H1 (cell line): ENCODE measurements around the gene DPM2. TPM values are rescaled to one million over a fixed set of nuclear protein-coding genes. Genes with fewer than 3 reads are reported as not detected.
A peak's percentile ranks its signal among the peaks of the same experiment; 100 is the strongest.

Source experiments
- CTCF ChIA-PET: fragments of 300-600 bp; sonication (Branson Sonifier 250); formaldehyde crosslinking; loops from one replicate; lab custom pipeline; 2021; ENCODE audit not compliant: partially characterized antibody; lab: Charles Lee
- POLR2A ChIA-PET: fragments of 300-600 bp; sonication (Branson Sonifier 250); formaldehyde crosslinking; loops from one replicate; lab custom pipeline; 2021; ENCODE audit warnings: inconsistent platforms; ENCODE audit not compliant: partially characterized antibody; lab: Charles Lee
- DNase-seq, 2 experiments: peaks; one replicate each; pipeline versions ENCODE4 v3.0.0 to v3.0.0-alpha.2; 2010 to 2022; ENCODE audit warnings: low spot score in 2 of 2, low read depth in 1 of 2, mixed read lengths in 1 of 2
- FAIRE-seq: peaks from 2 replicates; lab custom pipeline; 2011; peaks lifted over from hg19 to GRCh38; lab: Jason Lieb, UNC
- H2AFZ ChIP-seq: 2 replicates; pipeline ENCODE4 v1.8.1; 2012; ENCODE audit warnings: low read length, inconsistent platforms
- H2AK5ac ChIP-seq: 2 replicates; pipeline ENCODE4 v1.6.1; 2013; ENCODE audit warnings: low read depth, low read length
- H2BK120ac ChIP-seq: replicated peaks from 2 replicates; pipeline ENCODE3; 2013; ENCODE audit warnings: low read depth, low read length, inconsistent platforms
- H2BK12ac ChIP-seq: 2 replicates; pipeline ENCODE4 v1.6.1; 2013; ENCODE audit warnings: low read depth, low read length
- H2BK15ac ChIP-seq: 2 replicates; pipeline ENCODE4 v1.6.1; 2013; ENCODE audit warnings: low read length
- H2BK20ac ChIP-seq: 2 replicates; pipeline ENCODE4 v1.6.1; 2013; ENCODE audit warnings: low read length
- H2BK5ac ChIP-seq: 2 replicates; pipeline ENCODE4 v1.6.1; 2013; ENCODE audit warnings: low read depth, low read length
- H3K14ac ChIP-seq: 2 replicates; pipeline ENCODE4 v1.6.1; 2013; ENCODE audit warnings: inconsistent platforms; ENCODE audit not compliant: insufficient read length
- H3K18ac ChIP-seq: 2 replicates; pipeline ENCODE4 v1.6.1; 2013; ENCODE audit warnings: low read length; ENCODE audit errors: extremely low read depth
- H3K23ac ChIP-seq: 2 replicates; pipeline ENCODE4 v1.6.1; 2013; ENCODE audit warnings: inconsistent platforms; ENCODE audit not compliant: insufficient read length
- H3K23me2 ChIP-seq: 2 replicates; pipeline ENCODE4 v1.6.1; 2013; ENCODE audit warnings: low read depth, low read length
- H3K27ac ChIP-seq: 2 replicates; pipeline ENCODE4 v1.6.1; 2011; ENCODE audit warnings: low read depth, low read length, inconsistent platforms
- H3K27me3 ChIP-seq, 4 experiments: replicated peaks in 1 of 4; 1 replicate in 1 of 4; 2 replicates in 3 of 4; pipeline versions ENCODE4 v1.6.1 to v1.8.1; 2011 to 2013; ENCODE audit warnings: low read length in 3 of 4, mild to moderate bottlenecking in 3 of 4, inconsistent platforms in 2 of 4, mixed read lengths in 2 of 4, moderate library complexity in 1 of 4; ENCODE audit not compliant: control insufficient read depth in 3 of 4, insufficient read depth in 3 of 4; ENCODE audit errors: extremely low read depth in 1 of 4
- H3K36me3 ChIP-seq, 4 experiments: 2 replicates each; pipeline versions ENCODE4 v1.6.1 to v1.8.1; 2011 to 2013; ENCODE audit warnings: mild to moderate bottlenecking in 4 of 4, low read length in 3 of 4, moderate library complexity in 2 of 4, control low read depth in 1 of 4, inconsistent platforms in 1 of 4; ENCODE audit not compliant: insufficient read depth in 4 of 4, control insufficient read depth in 2 of 4
- H3K4ac ChIP-seq: replicated peaks from 2 replicates; pipeline ENCODE3; 2013; ENCODE audit warnings: low read length, low read depth, mixed read lengths, inconsistent platforms; ENCODE audit not compliant: insufficient read length
- H3K4me1 ChIP-seq, 4 experiments: replicated peaks in 1 of 4; 1 replicate in 1 of 4; 2 replicates in 3 of 4; pipeline versions ENCODE4 v1.6.1 to v1.8.1; 2011 to 2013; ENCODE audit warnings: low read length in 3 of 4, inconsistent platforms in 2 of 4, mixed read lengths in 1 of 4; ENCODE audit not compliant: insufficient read depth in 4 of 4, control insufficient read depth in 3 of 4
- H3K4me2 ChIP-seq, 2 experiments: 2 replicates each; pipeline versions ENCODE4 v1.6.1 to v1.8.1; 2011 to 2013; ENCODE audit warnings: low read depth in 2 of 2, low read length in 2 of 2, control low read depth in 1 of 2, inconsistent platforms in 1 of 2, mild to moderate bottlenecking in 1 of 2; ENCODE audit not compliant: insufficient read depth in 1 of 2
- H3K4me3 ChIP-seq, 4 experiments: fragments of 200-600, 300-600 bp in 1 of 4; sonication (generic), shearing (Covaris generic), sonication (Bioruptor Twin) in 1 of 4; 2 replicates each; pipeline versions ENCODE4 v1.5.1 to v1.8.1; 2011 to 2016; ENCODE audit warnings: low read length in 4 of 4, low read depth in 3 of 4, control low read depth in 2 of 4, inconsistent platforms in 2 of 4, mild to moderate bottlenecking in 2 of 4, mixed read lengths in 1 of 4, moderate library complexity in 1 of 4; ENCODE audit not compliant: insufficient read depth in 2 of 4; ENCODE audit errors: extremely low read depth in 1 of 4
- H3K56ac ChIP-seq: replicated peaks from 2 replicates; pipeline ENCODE3; 2013; ENCODE audit warnings: low read depth, mild to moderate bottlenecking, mixed read lengths, low read length, inconsistent platforms; ENCODE audit not compliant: insufficient read length
- H3K79me1 ChIP-seq: 2 replicates; pipeline ENCODE4 v1.6.1; 2013; ENCODE audit warnings: low read depth, low read length, control low read depth
- H3K79me2 ChIP-seq, 2 experiments: 2 replicates each; pipeline versions ENCODE4 v1.6.1 to v1.8.1; 2012 to 2013; ENCODE audit warnings: low read length in 2 of 2, mild to moderate bottlenecking in 2 of 2, inconsistent platforms in 1 of 2; ENCODE audit not compliant: insufficient read depth in 2 of 2, control insufficient read depth in 1 of 2
- H3K9ac ChIP-seq, 4 experiments: replicated peaks in 1 of 4; 1 replicate in 1 of 4; 2 replicates in 3 of 4; pipeline versions ENCODE4 v1.6.1 to v1.8.1; 2011 to 2013; ENCODE audit warnings: low read depth in 3 of 4, low read length in 3 of 4, control low read depth in 2 of 4, mild to moderate bottlenecking in 2 of 4, moderate library complexity in 2 of 4, inconsistent platforms in 1 of 4; ENCODE audit errors: extremely low read depth in 1 of 4
- H3K9me3 ChIP-seq, 2 experiments: 2 replicates each; pipeline versions ENCODE4 v1.6.1 to v1.8.1; 2012 to 2013; ENCODE audit warnings: mild to moderate bottlenecking in 2 of 2, moderate library complexity in 2 of 2, control low read depth in 1 of 2, inconsistent platforms in 1 of 2, low read depth in 1 of 2, low read length in 1 of 2, mixed read lengths in 1 of 2; ENCODE audit not compliant: insufficient read depth in 2 of 2
- H4K20me1 ChIP-seq, 2 experiments: replicated peaks in 1 of 2; 2 replicates each; pipeline versions ENCODE3 to v1.8.1; 2011 to 2013; ENCODE audit warnings: inconsistent platforms in 2 of 2, low read length in 2 of 2, mild to moderate bottlenecking in 1 of 2; ENCODE audit not compliant: insufficient read depth in 2 of 2, control insufficient read depth in 1 of 2
- H4K5ac ChIP-seq: 2 replicates; pipeline ENCODE4 v1.6.1; 2013; ENCODE audit warnings: low read length, low read depth, mixed read lengths, inconsistent platforms; ENCODE audit not compliant: insufficient read length
- H4K8ac ChIP-seq: 2 replicates; pipeline ENCODE4 v1.8.0; 2013; ENCODE audit warnings: mild to moderate bottlenecking, moderate library complexity, low read length, inconsistent platforms; ENCODE audit not compliant: insufficient read depth; ENCODE audit errors: extremely low read depth
- H4K91ac ChIP-seq: replicated peaks from 2 replicates; pipeline ENCODE3; 2013; ENCODE audit warnings: low read length, mixed read lengths, inconsistent platforms; ENCODE audit not compliant: insufficient read length
- BCL11A ChIP-seq, 2 experiments: IDR thresholded peaks; one replicate each; pipeline ENCODE4 v1.6.1; 2011; ENCODE audit warnings: low read depth in 2 of 2, low read length in 2 of 2, mild to moderate bottlenecking in 2 of 2
- CBX8 ChIP-seq: fragments of 300-800, 300-1000 bp; sonication (generic); IDR thresholded peaks from 2 replicates; pipeline ENCODE4 v1.7.1; 2016; ENCODE audit warnings: low read depth, low read length, borderline replicate concordance
- CEBPB ChIP-seq: IDR thresholded peaks from 2 replicates; pipeline ENCODE4 v1.6.1; 2012; ENCODE audit warnings: low read depth, low read length
- CREB1 ChIP-seq: IDR thresholded peaks from 2 replicates; pipeline ENCODE4 v1.6.1; 2012; ENCODE audit warnings: inconsistent platforms
- KDM1A ChIP-seq: fragments of 200-600, 300-600 bp; sonication (generic); IDR thresholded peaks from 2 replicates; pipeline ENCODE4 v1.7.1; 2016; ENCODE audit warnings: mild to moderate bottlenecking, low read length, borderline replicate concordance
- PHF8 ChIP-seq: fragments of 200-600 bp; sonication (generic); conservative IDR thresholded peaks from 2 replicates; pipeline ENCODE4 v1.7.1; 2012; ENCODE audit warnings: low read depth, mild to moderate bottlenecking, inconsistent platforms, low read length, moderate library complexity
- RFX5 ChIP-seq: IDR thresholded peaks from 2 replicates; pipeline ENCODE4 v1.6.1; 2011; ENCODE audit warnings: low read depth, low read length, improper control_type of control experiment, borderline replicate concordance
- SIN3A ChIP-seq, 2 experiments: IDR thresholded peaks in 1 of 2; conservative IDR thresholded peaks in 1 of 2; 2 replicates each; pipeline ENCODE4 v1.6.1; 2011 to 2012; ENCODE audit warnings: low read length in 2 of 2, improper control_type of control experiment in 1 of 2, low read depth in 1 of 2, mild to moderate bottlenecking in 1 of 2
- SUZ12 ChIP-seq: fragments of 200-600 bp; sonication (generic); IDR thresholded peaks from 2 replicates; pipeline ENCODE4 v1.6.1; 2012; ENCODE audit warnings: mild to moderate bottlenecking, inconsistent platforms, low read length, moderate library complexity, mixed read lengths
- TCF12 ChIP-seq: IDR thresholded peaks from 2 replicates; pipeline ENCODE4 v1.6.1; 2011; ENCODE audit warnings: low read depth, mild to moderate bottlenecking, low read length
- WGBS, 2 experiments: shearing (Covaris generic) in 1 of 2; methylation state at CpG; one replicate each; pipeline versions ENCODE4 v1.1.6 to v1.1.7; 2013 to 2015; ENCODE audit warnings: low lambda C conversion rate in 2 of 2, mixed read lengths in 2 of 2, inconsistent platforms in 1 of 2, low coverage in 1 of 2, missing lambda C conversion rate in 1 of 2; ENCODE audit not compliant: insufficient replicate concordance in 2 of 2, insufficient coverage in 1 of 2, insufficient read length in 1 of 2; ENCODE audit errors: extremely low coverage in 1 of 2, missing lambda C conversion rate in 1 of 2; 5-methylcytosine and 5-hydroxymethylcytosine counted together
- polyA plus RNA-seq, 7 experiments: library from polyadenylated mRNA; depleted of rRNA in 3 of 7; stranded (reverse) in 5 of 7; unstranded in 2 of 7; fragments of >200 nt in 5 of 7; fragments of 200-250 nt in 2 of 7; gene quantifications; 1 replicate in 5 of 7; 2 replicates in 1 of 7; 4 replicates in 1 of 7; pipeline versions ENCODE4 v1.2.1 to v1.2.3, GENCODE V29; 2011 to 2013; ENCODE audit warnings: missing spikeins in 2 of 7, mixed read lengths in 2 of 7
- total RNA-seq: library from RNA; stranded (reverse); fragmentation: NEBNext Ultra II Directional; extraction: Animal tissue kit (Norgen Biotek cat#: 25700); gene quantifications from 2 replicates; pipeline ENCODE4 v1.2.1, GENCODE V29; 2021
- TF ChIP-seq, protein P1 (sequence below): IDR thresholded peaks from 2 replicates; pipeline ENCODE4 v1.6.1; 2012; ENCODE audit warnings: inconsistent platforms
- TF ChIP-seq, protein P2 (sequence below): IDR thresholded peaks from 2 replicates; pipeline ENCODE4 v1.6.1; 2011; ENCODE audit warnings: low read depth, mild to moderate bottlenecking, low read length; ENCODE audit not compliant: insufficient read depth

DPM2 gene
- total and polyA plus RNA-seq, 2 of the 8 experiments (the other 6 are each of a cell fraction or from before 2014, with no cell fraction given) = 45.4 to 95.4 TPM

DNA sequence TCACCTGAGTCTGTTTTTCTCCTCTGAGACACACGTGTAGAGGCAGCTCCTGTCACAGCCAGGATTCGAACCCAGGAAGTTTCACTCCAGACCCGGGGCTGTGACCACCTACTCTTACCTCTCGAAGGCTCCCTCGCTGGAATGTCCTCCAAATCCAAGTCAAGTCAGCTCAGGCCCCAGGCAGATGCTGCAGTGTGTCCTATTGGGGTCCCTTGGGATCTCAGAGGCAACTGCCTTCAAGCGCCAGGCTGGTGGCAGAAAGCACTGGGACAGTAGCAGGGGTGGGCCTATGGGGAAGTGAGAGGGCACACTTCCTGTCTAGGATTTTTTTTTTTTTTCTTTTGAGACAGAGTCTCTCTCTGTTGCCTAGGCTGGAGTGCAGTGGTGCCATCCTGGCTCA is 20.1 kb downstream of the DPM2 start:
- Histone ChIP-seq H2BK12ac (no peak overlapping the region), H2BK15ac (no peak overlapping the region), H3K4me2 (peak overlapping the region in 1 of 2 experiments; percentile 92; a peak in 1 of 4 replicates), H3K4ac (no peak overlapping the region), H2BK20ac (no peak overlapping the region), H3K27me3 (peaks cover 0 to 14% (median 10%) of the 10 kb centered on the region in 4 experiments; a peak in 5 of 7 replicates), H2BK5ac (0 out of 2 replicates have a peak overlapping the region, but pooled peaks have one; percentile 15), H4K20me1 (peaks cover 0 to 3% of the 10 kb centered on the region in 2 experiments), H3K9me3 (no peaks in the 10 kb centered on the region), H2AK5ac (no peak overlapping the region), H3K79me1 (no peaks in the 10 kb centered on the region), H3K23me2 (peaks cover 5% of the 10 kb centered on the region), H3K9ac (no peak overlapping the region), H3K14ac (no peak overlapping the region), H3K18ac (no peak overlapping the region), H2BK120ac (no peak overlapping the region), H4K91ac (no peak overlapping the region), H3K56ac (no peak overlapping the region), H3K36me3 (no peaks in the 10 kb centered on the region), H4K8ac (no peak overlapping the region), H3K27ac (no peak overlapping the region), H4K5ac (no peak overlapping the region), H3K23ac (no peak overlapping the region), H2AFZ (no peak overlapping the region), H3K4me3 (peak overlapping the region in 1 of 4 experiments; percentile 27; a peak in 1 of 8 replicates), H3K79me2 (no peaks in the 10 kb centered on the region), H3K4me1 (peaks cover 4 to 8% (median 7%) of the 10 kb centered on the region in 4 experiments)
- TF ChIP-seq BCL11A (IDR thresholded peaks at IDR 0.05; ENCODE audit: low read depth in 2 of 2, low read length in 2 of 2) (no peak), CREB1 (no peak), CBX8 (no peak), TCF12 (no peak), RFX5 (no peak), SIN3A (conservative IDR thresholded peaks at IDR 0.05 in 1 of 2, IDR thresholded peaks at IDR 0.05 in 1 of 2; ENCODE audit: low read depth in 1 of 2, low read length in 2 of 2) (no peak), CEBPB (no peak), KDM1A (no peak), PHF8 (no peak), SUZ12 (no peak)
- TF ChIP-seq, protein P1, sequence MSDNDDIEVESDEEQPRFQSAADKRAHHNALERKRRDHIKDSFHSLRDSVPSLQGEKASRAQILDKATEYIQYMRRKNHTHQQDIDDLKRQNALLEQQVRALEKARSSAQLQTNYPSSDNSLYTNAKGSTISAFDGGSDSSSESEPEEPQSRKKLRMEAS = no peak
- TF ChIP-seq, protein P2, sequence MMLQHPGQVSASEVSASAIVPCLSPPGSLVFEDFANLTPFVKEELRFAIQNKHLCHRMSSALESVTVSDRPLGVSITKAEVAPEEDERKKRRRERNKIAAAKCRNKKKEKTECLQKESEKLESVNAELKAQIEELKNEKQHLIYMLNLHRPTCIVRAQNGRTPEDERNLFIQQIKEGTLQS = no peak
- POLR2A ChIA-PET = interaction anchor here (0.8 to 3.7 kb wide), 6 partner anchors 10 to 44 kb away, joined by 3 to 16 read pairs (median 5); partner anchors contain the start of gene ST6GALNAC6
- WGBS, 2 experiments = 89% methylated on average over 6 of the region's 6 CpGs; no CpG with 5 or more reads in 1 of the 2 experiments
- DNase-seq = no peak
- CTCF ChIA-PET = interaction anchor here (0.6 to 6.7 kb wide), 15 partner anchors 9 to 182 kb away, joined by 3 to 114 read pairs (median 4); partner anchors contain the start of genes ST6GALNAC6 and TOR2A
- no peak for FAIRE-seq
